Measurements from ENCODE around the gene CDCA8. TPM values are rescaled to one million over a fixed set of nuclear protein-coding genes. Genes with fewer than 3 reads are reported as not detected.

Gene CDCA8
- total RNA-seq, 2 donors from 2014 or later, result 2.1 to 8.6 TPM

DNA sequence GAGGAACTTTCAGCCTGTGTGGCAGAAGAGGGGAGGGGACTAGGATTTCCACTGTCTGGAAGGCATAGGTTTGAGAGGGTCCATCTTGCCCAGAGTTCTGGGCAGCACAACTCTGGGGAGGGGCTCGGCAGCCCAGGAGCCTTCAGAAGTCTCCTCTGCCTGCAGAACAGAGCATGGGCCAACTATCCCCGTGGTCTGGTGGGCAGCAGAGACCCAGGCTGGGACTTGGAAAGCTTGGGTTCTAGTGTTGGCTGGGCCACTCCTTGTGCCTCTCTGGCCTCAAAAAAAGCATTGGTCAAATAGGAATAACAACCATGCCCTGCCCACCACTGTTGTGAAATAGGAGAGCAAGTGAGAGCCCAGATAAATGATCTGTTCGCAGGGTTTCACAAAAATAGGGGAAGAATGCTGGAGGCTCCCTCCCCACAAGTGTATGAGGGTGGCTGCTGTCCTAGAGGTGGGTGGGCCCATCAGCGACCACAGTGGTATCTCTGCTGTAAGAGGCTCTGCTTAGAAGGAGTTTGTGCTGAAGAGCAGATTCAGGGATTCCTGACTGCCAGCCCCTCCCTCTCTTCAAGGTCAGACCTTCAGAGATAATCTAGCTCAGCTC, 63.7 kb downstream of the CDCA8 start:
- H3K9me3 ChIP-seq, result no peaks in the 10 kb centered on the region
- intact Hi-C loops (cut with DNase I), result no loop called here
- H3K27me3 ChIP-seq (replicated peaks; ENCODE audit: insufficient read depth), result peaks cover 10% of the 10 kb centered on the region
- no peaks in the 10 kb centered on the region for H3K36me3 ChIP-seq
- H3K4me1 ChIP-seq (replicated peaks), result no peaks in the 10 kb centered on the region
- TF ChIP-seq, protein P1, sequence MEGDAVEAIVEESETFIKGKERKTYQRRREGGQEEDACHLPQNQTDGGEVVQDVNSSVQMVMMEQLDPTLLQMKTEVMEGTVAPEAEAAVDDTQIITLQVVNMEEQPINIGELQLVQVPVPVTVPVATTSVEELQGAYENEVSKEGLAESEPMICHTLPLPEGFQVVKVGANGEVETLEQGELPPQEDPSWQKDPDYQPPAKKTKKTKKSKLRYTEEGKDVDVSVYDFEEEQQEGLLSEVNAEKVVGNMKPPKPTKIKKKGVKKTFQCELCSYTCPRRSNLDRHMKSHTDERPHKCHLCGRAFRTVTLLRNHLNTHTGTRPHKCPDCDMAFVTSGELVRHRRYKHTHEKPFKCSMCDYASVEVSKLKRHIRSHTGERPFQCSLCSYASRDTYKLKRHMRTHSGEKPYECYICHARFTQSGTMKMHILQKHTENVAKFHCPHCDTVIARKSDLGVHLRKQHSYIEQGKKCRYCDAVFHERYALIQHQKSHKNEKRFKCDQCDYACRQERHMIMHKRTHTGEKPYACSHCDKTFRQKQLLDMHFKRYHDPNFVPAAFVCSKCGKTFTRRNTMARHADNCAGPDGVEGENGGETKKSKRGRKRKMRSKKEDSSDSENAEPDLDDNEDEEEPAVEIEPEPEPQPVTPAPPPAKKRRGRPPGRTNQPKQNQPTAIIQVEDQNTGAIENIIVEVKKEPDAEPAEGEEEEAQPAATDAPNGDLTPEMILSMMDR (IDR thresholded peaks at IDR 0.05), result no peak
- TF ChIP-seq POLR2AphosphoS5 (IDR thresholded peaks at IDR 0.05) (no peak), POLR2A (IDR thresholded peaks at IDR 0.05) (no peak)
- no peak for DNase-seq (ENCODE audit: low spot score)
- no peak overlapping the region for H3K27ac ChIP-seq
- H3K4me3 ChIP-seq, result no peak overlapping the region
- WGBS, result 77% methylated on average over 4 of the region's 4 CpGs

Small RNAs within 50 kb of the gene (small RNA-seq; reads per million reads assigned to genes)
- 0 reads per million in 2 donors for gene RF00019

Other genes with a start within 250 kb of the CDCA8 start
- 10 to 100 TPM; 74.4 to 97.1 TPM for gene ZC3H12A, start 217.9 kb upstream of the CDCA8 start, total RNA-seq
- gene MEAF6, start 177.8 kb upstream of the CDCA8 start, total RNA-seq, result 100 to 1,000 TPM; 175 to 252 TPM
- 10 to 100 TPM; 27.6 to 45.7 TPM for gene SNIP1, start 138.2 kb upstream of the CDCA8 start, total RNA-seq
- gene DNALI1, start 135.6 kb upstream of the CDCA8 start, total RNA-seq, result 10 to 100 TPM; 23.8 to 37.4 TPM
- gene GNL2, start 96.6 kb upstream of the CDCA8 start, total RNA-seq, result 10 to 100 TPM; 23.2 to 52.0 TPM
- gene RSPO1, start 57.6 kb upstream of the CDCA8 start, total RNA-seq, result 1 to 10 TPM; 1.6 TPM
- gene EPHA10, start 72.6 kb downstream of the CDCA8 start, total RNA-seq, result 10 to 100 TPM in 1 of 2 donors, under 1 TPM in 1; 0.73 to 11.8 TPM
- 10 to 100 TPM in 1 of 2 donors, 1 to 10 TPM in 1; 8.8 to 11.2 TPM for gene MANEAL, start 101.3 kb downstream of the CDCA8 start, total RNA-seq
- gene C1orf122, start 115.3 kb downstream of the CDCA8 start, total RNA-seq, result 100 to 1,000 TPM; 141 to 170 TPM
- 10 to 100 TPM; 23.7 to 33.5 TPM for gene YRDC, start 115.7 kb downstream of the CDCA8 start, total RNA-seq
- gene MTF1, start 167.1 kb downstream of the CDCA8 start, total RNA-seq, result 1 to 10 TPM; 4.5 to 8.8 TPM